Occipital lobe (tissue), 2 donors: Measurements from ENCODE around the gene CNPY2. TPM values are rescaled to one million over a fixed set of nuclear protein-coding genes. Genes with fewer than 3 reads are reported as not detected.

Experiments
- small RNA-seq: library from RNA; depleted of rRNA; stranded (forward); fragments of <200 nt; gene quantifications from one replicate; pipeline ENCODE3, GENCODE V24; 2014
- total RNA-seq: library from RNA; depleted of rRNA; stranded (reverse); fragments of >200 nt; gene quantifications from one replicate; pipeline ENCODE4 v1.2.3, GENCODE V29; 2014

The CNPY2 gene
- total RNA-seq, 1 donor from 2014 or later, result 40.4 TPM

Small RNAs within 50 kb of the gene (small RNA-seq; reads per million reads assigned to genes)
- gene RNU7-40P, result not detected

Other genes with a start within 250 kb of the CNPY2 start
- gene ERBB3, start 235.8 kb downstream of the CNPY2 start, total RNA-seq, result 2.2 TPM
- 64.9 TPM for gene PA2G4, start 211.4 kb downstream of the CNPY2 start, total RNA-seq
- 1,070 TPM for gene RPL41, start 199.4 kb downstream of the CNPY2 start, total RNA-seq
- 10.6 TPM for gene ZC3H10, start 197.7 kb downstream of the CNPY2 start, total RNA-seq
- gene ESYT1, start 187.7 kb downstream of the CNPY2 start, total RNA-seq, result 21.8 TPM
- gene MYL6B, start 163.4 kb downstream of the CNPY2 start, total RNA-seq, result 77.0 TPM
- gene MYL6, start 157.6 kb downstream of the CNPY2 start, total RNA-seq, result 417 TPM
- gene SMARCC2, start 126.5 kb downstream of the CNPY2 start, total RNA-seq, result 80.6 TPM
- gene RNF41, start 94.1 kb downstream of the CNPY2 start, total RNA-seq, result 78.1 TPM
- gene NABP2, start 91.6 kb downstream of the CNPY2 start, total RNA-seq, result 20.1 TPM
- not detected for gene SLC39A5, start 85.9 kb downstream of the CNPY2 start, total RNA-seq
- 9.2 TPM for gene ANKRD52, start 57.6 kb downstream of the CNPY2 start, total RNA-seq
- gene COQ10A, start 49.0 kb downstream of the CNPY2 start, total RNA-seq, result 12.9 TPM
- gene CS, start 15.7 kb downstream of the CNPY2 start, total RNA-seq, result 90.9 TPM
- 29.9 TPM for gene PAN2, start 18.0 kb upstream of the CNPY2 start, total RNA-seq
- not detected for gene IL23A, start 22.9 kb upstream of the CNPY2 start, total RNA-seq
- gene STAT2, start 44.1 kb upstream of the CNPY2 start, total RNA-seq, result 84.4 TPM
- not detected for gene APOF, start 46.9 kb upstream of the CNPY2 start, total RNA-seq
- 10.9 TPM for gene TIMELESS, start 133.4 kb upstream of the CNPY2 start, total RNA-seq
- 0.62 TPM for gene MIP, start 138.7 kb upstream of the CNPY2 start, total RNA-seq
- gene SPRYD4, start 152.6 kb upstream of the CNPY2 start, total RNA-seq, result 1.6 TPM
- gene GLS2, start 172.2 kb upstream of the CNPY2 start, total RNA-seq, result 5.9 TPM
- gene RBMS2, start 205.8 kb upstream of the CNPY2 start, total RNA-seq, result 3.0 TPM